Stomach (tissue), 4 donors: ENCODE data around the gene TUBGCP2.

ENCODE experiments used
- CTCF ChIP-seq, 7 experiments: fragments of 450-650 bp in 4 of 7; fragments of 200-600 bp in 3 of 7; sonication (generic) in 3 of 7; IDR thresholded peaks; one replicate each; pipeline ENCODE4 v1.5.1; 2016 to 2019; ENCODE audit warnings: antibody characterized with exemption in 7 of 7, control low read depth in 2 of 7, mild to moderate bottlenecking in 1 of 7
- POLR2A ChIP-seq, 4 donors: fragments of 450-650 bp; IDR thresholded peaks; one replicate each; pipeline ENCODE4 v1.6.1; 2016; ENCODE audit warnings: antibody characterized with exemption in 4 of 4, control low read depth in 2 of 4, mild to moderate bottlenecking in 1 of 4, moderate library complexity in 1 of 4

- TF ChIP-seq POLR2A (IDR thresholded peaks at IDR 0.05), result no peak
- TF ChIP-seq CTCF (IDR thresholded peaks at IDR 0.05), result no peak
These were observed 19.1 kb upstream of the TUBGCP2 start for GRCh38 chr10:133327651-133328357.
